WTC11 (cell line): ENCODE results near the gene B4GALT4. TPM values are rescaled to one million over a fixed set of nuclear protein-coding genes. Genes with fewer than 3 reads are reported as not detected.

Experiments
- ATAC-seq: fragments of 200-7000 bp; cut with Tn5 transposase; 2 replicates; pipeline ENCODE4 v1.10.0; 2021; ENCODE audit warnings: mild to moderate bottlenecking, moderate library complexity
- CTCF ChIA-PET: fragments of 300-600 bp; sonication (Branson Sonifier 250); formaldehyde crosslinking; loops from one replicate; lab custom pipeline; 2021; ENCODE audit warnings: antibody characterized with exemption; lab: Charles Lee
- POLR2A ChIA-PET: fragments of 350-600 bp; sonication (Branson Sonifier 250); formaldehyde crosslinking; loops from one replicate; lab custom pipeline; 2021; ENCODE audit warnings: antibody characterized with exemption; lab: Charles Lee
- DNase-seq: peaks from one replicate; pipeline ENCODE4 v3.0.0; 2021; ENCODE audit warnings: low spot score
- H3K27ac Mint-ChIP-seq: 2 replicates; pipeline ENCODE4 v1.8.0; 2021; ENCODE audit warnings: mixed read lengths
- H3K27me3 Mint-ChIP-seq: 2 replicates; pipeline ENCODE4 v1.8.0; 2021; ENCODE audit warnings: low read depth, mild to moderate bottlenecking, moderate library complexity, mixed read lengths
- H3K36me3 Mint-ChIP-seq: 2 replicates; pipeline ENCODE4 v1.8.0; 2021; ENCODE audit warnings: mixed read lengths
- H3K4me1 Mint-ChIP-seq: 2 replicates; pipeline ENCODE4 v1.8.0; 2022; ENCODE audit warnings: mixed read lengths
- H3K4me3 Mint-ChIP-seq: 2 replicates; pipeline ENCODE4 v1.8.0; 2021; ENCODE audit warnings: mild to moderate bottlenecking, moderate library complexity, mixed read lengths
- H3K9me3 Mint-ChIP-seq: 2 replicates; pipeline ENCODE4 v1.8.0; 2021; ENCODE audit warnings: mixed read lengths
- ELF4 ChIP-seq: sonication (generic); formaldehyde crosslinking; IDR thresholded peaks from 2 replicates; pipeline ENCODE4 v1.8.1; 2022; ENCODE audit warnings: low read depth, mild to moderate bottlenecking, moderate library complexity, missing genetic modification reagents
- ESRRA ChIP-seq: sonication (generic); formaldehyde crosslinking; IDR thresholded peaks from 2 replicates; pipeline ENCODE4 v1.8.1; 2022; ENCODE audit warnings: mild to moderate bottlenecking, missing genetic modification reagents, borderline replicate concordance
- HMGA2 ChIP-seq: fragments of 250-450 bp; sonication (Bioruptor Pico); IDR thresholded peaks from 2 replicates; pipeline ENCODE4 v1.4.0; 2021; ENCODE audit warnings: mild to moderate bottlenecking, moderate library complexity
- JAZF1 ChIP-seq: fragments of 250-450 bp; sonication (Bioruptor Pico); IDR thresholded peaks from 2 replicates; pipeline ENCODE4 v1.9.0; 2021; ENCODE audit warnings: moderate library complexity, mild to moderate bottlenecking, inconsistent platforms
- MXD4 ChIP-seq: fragments of 250-450 bp; sonication (Bioruptor Pico); IDR thresholded peaks from 2 replicates; pipeline ENCODE4 v1.8.0; 2021; ENCODE audit warnings: mild to moderate bottlenecking, moderate library complexity, borderline replicate concordance
- NR1H2 ChIP-seq: sonication (generic); formaldehyde crosslinking; IDR thresholded peaks from 2 replicates; pipeline ENCODE4 v1.9.0; 2021; ENCODE audit warnings: mild to moderate bottlenecking, moderate library complexity, missing genetic modification reagents
- SMAD3 ChIP-seq: sonication (generic); formaldehyde crosslinking; IDR thresholded peaks from 2 replicates; pipeline ENCODE4 v1.8.0; 2022; ENCODE audit warnings: missing genetic modification reagents, mild to moderate bottlenecking, borderline replicate concordance
- SMAD4 ChIP-seq: sonication (generic); formaldehyde crosslinking; IDR thresholded peaks from 2 replicates; pipeline ENCODE4 v1.8.0; 2022; ENCODE audit warnings: mild to moderate bottlenecking, missing genetic modification reagents
- TCF7 ChIP-seq: sonication (generic); formaldehyde crosslinking; IDR thresholded peaks from 2 replicates; pipeline ENCODE4 v1.8.0; 2022; ENCODE audit warnings: mild to moderate bottlenecking, low read depth, missing genetic modification reagents, moderate library complexity
- TEAD4 ChIP-seq: sonication (generic); formaldehyde crosslinking; IDR thresholded peaks from 2 replicates; pipeline ENCODE4 v1.8.0; 2022; ENCODE audit warnings: mild to moderate bottlenecking, missing genetic modification reagents
- TP53 ChIP-seq: sonication (generic); formaldehyde crosslinking; IDR thresholded peaks from 2 replicates; pipeline ENCODE4 v1.8.1; 2023; ENCODE audit warnings: mild to moderate bottlenecking, missing genetic modification reagents
- ZNF138 ChIP-seq: sonication (generic); formaldehyde crosslinking; conservative IDR thresholded peaks from 2 replicates; pipeline ENCODE4 v1.8.1; 2022; ENCODE audit warnings: mild to moderate bottlenecking, moderate library complexity, missing genetic modification reagents
- total RNA-seq: library from RNA; stranded (reverse); gene quantifications from 3 replicates; pipeline ENCODE4 v1.2.3, GENCODE V29; 2021
- TF ChIP-seq, protein P1 (sequence below): sonication (generic); formaldehyde crosslinking; conservative IDR thresholded peaks from 2 replicates; pipeline ENCODE4 v1.8.1; 2023; ENCODE audit warnings: mild to moderate bottlenecking, low read depth, missing genetic modification reagents, moderate library complexity
- TF ChIP-seq, protein P2 (sequence below): fragments of 250-450 bp; sonication (Bioruptor Pico); IDR thresholded peaks from 2 replicates; pipeline ENCODE4 v1.9.0; 2021; ENCODE audit warnings: moderate library complexity, mild to moderate bottlenecking, inconsistent platforms, borderline replicate concordance
- TF ChIP-seq, protein P3 (sequence below): sonication (generic); formaldehyde crosslinking; IDR thresholded peaks from 2 replicates; pipeline ENCODE4 v1.8.1; 2022; ENCODE audit warnings: mild to moderate bottlenecking, missing genetic modification reagents, moderate library complexity, borderline replicate concordance
- TF ChIP-seq, protein P4 (sequence below): sonication (generic); formaldehyde crosslinking; IDR thresholded peaks from 2 replicates; pipeline ENCODE4 v1.8.0; 2022; ENCODE audit warnings: mild to moderate bottlenecking, missing genetic modification reagents
- TF ChIP-seq, protein P5 (sequence below): sonication (generic); formaldehyde crosslinking; IDR thresholded peaks from 2 replicates; pipeline ENCODE4 v1.8.1; 2023; ENCODE audit warnings: mild to moderate bottlenecking, moderate library complexity, missing genetic modification reagents
- TF ChIP-seq, protein P6 (sequence below): sonication (generic); formaldehyde crosslinking; conservative IDR thresholded peaks from 2 replicates; pipeline ENCODE4 v1.8.1; 2022; ENCODE audit warnings: mild to moderate bottlenecking, missing genetic modification reagents
- TF ChIP-seq, protein P7 (sequence below): sonication (generic); formaldehyde crosslinking; IDR thresholded peaks from 2 replicates; pipeline ENCODE4 v1.8.0; 2022; ENCODE audit warnings: mild to moderate bottlenecking, missing genetic modification reagents
- TF ChIP-seq, protein P8 (sequence below): sonication (generic); formaldehyde crosslinking; IDR thresholded peaks from 2 replicates; pipeline ENCODE4 v1.8.1; 2022; ENCODE audit warnings: mild to moderate bottlenecking, moderate library complexity, missing genetic modification reagents

Gene B4GALT4
- total RNA-seq, 1 experiment from 2014 or later: 37.7 TPM

DNA sequence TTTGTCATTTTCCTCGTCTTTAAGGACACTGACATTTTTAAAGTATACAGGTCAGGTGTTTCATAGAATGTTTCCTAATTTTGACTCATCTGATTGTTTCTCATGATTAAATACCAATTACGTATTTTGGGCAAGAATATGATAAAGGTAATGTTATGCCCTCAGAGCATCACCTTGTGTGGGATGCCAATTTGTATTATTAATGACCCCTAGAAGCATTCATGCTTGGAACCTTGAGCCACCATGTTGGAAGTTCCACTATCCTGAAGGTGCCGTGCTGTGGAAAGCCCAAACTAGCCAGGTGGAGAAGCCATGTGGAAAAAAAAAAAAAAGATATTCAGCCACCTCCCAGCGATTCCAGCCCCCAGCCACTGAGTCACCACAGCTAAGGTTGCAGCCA is 19.1 kb upstream of the B4GALT4 start:
- DNase-seq (no peak), ATAC-seq (no peak)
- peaks cover 56% of the 10 kb centered on the region for H3K4me1 Mint-ChIP-seq
- H3K9me3 Mint-ChIP-seq: no peaks in the 10 kb centered on the region
- H3K27me3 Mint-ChIP-seq: no peaks in the 10 kb centered on the region
- TF ChIP-seq, protein P1, sequence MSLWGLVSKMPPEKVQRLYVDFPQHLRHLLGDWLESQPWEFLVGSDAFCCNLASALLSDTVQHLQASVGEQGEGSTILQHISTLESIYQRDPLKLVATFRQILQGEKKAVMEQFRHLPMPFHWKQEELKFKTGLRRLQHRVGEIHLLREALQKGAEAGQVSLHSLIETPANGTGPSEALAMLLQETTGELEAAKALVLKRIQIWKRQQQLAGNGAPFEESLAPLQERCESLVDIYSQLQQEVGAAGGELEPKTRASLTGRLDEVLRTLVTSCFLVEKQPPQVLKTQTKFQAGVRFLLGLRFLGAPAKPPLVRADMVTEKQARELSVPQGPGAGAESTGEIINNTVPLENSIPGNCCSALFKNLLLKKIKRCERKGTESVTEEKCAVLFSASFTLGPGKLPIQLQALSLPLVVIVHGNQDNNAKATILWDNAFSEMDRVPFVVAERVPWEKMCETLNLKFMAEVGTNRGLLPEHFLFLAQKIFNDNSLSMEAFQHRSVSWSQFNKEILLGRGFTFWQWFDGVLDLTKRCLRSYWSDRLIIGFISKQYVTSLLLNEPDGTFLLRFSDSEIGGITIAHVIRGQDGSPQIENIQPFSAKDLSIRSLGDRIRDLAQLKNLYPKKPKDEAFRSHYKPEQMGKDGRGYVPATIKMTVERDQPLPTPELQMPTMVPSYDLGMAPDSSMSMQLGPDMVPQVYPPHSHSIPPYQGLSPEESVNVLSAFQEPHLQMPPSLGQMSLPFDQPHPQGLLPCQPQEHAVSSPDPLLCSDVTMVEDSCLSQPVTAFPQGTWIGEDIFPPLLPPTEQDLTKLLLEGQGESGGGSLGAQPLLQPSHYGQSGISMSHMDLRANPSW (CRISPR knock-in tag): no peak
- H3K36me3 Mint-ChIP-seq: no peaks in the 10 kb centered on the region; the same call in 1 of the 2 replicates
- no peak overlapping the region for H3K27ac Mint-ChIP-seq
- ChIA-PET CTCF (interaction anchor here (0.8 kb wide), 1 partner anchor 129 kb away, joined by 3 read pairs; no protein-coding TSS in a partner anchor), POLR2A (interaction anchor here (0.5 kb wide), 1 partner anchor 136 kb away, joined by 3 read pairs; no protein-coding TSS in a partner anchor)
- H3K4me3 Mint-ChIP-seq: no peak overlapping the region

DNA sequence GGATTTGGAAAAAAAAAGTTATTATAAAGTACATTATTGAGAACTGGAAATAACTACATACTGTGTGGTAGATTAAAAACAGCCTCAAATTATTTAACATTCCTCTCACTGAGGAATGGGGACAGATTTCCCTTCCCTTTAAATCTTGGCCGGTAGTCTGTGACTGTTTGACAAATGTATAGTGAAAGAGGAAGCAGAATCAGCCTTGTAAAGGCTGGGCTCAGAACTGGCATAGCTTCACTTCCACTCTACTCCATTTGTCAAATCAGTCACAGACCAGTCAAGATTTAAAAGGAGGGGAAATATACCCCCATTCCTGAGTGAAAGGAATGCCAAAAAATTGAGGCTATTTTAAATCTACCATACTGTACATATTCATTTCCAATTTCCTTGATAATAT is 18.2 kb upstream of the B4GALT4 start:
- ATAC-seq (no peak), DNase-seq (no peak)
- CTCF ChIA-PET: interaction anchor here (2.6 kb wide), 1 partner anchor 18 kb away, joined by 12 read pairs; the partner anchor contains the start of gene B4GALT4
- Mint-ChIP-seq H3K36me3 (no peaks in the 10 kb centered on the region; the same call in 1 of the 2 replicates), H3K4me3 (no peak overlapping the region), H3K9me3 (no peaks in the 10 kb centered on the region), H3K27me3 (no peaks in the 10 kb centered on the region), H3K27ac (no peak overlapping the region), H3K4me1 (peaks cover 62% of the 10 kb centered on the region)
- POLR2A ChIA-PET: no interaction called here
- TF ChIP-seq, protein P2, sequence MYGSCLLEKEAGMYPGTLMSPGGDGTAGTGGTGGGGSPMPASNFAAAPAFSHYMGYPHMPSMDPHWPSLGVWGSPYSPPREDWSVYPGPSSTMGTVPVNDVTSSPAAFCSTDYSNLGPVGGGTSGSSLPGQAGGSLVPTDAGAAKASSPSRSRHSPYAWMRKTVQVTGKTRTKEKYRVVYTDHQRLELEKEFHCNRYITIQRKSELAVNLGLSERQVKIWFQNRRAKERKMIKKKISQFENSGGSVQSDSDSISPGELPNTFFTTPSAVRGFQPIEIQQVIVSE (CRISPR knock-in tag): no peak
- TF ChIP-seq SMAD4 (CRISPR knock-in tag) (no peak), MXD4 (CRISPR knock-in tag) (no peak), JAZF1 (CRISPR knock-in tag) (no peak), SMAD3 (no peak)
- TF ChIP-seq, protein P3, sequence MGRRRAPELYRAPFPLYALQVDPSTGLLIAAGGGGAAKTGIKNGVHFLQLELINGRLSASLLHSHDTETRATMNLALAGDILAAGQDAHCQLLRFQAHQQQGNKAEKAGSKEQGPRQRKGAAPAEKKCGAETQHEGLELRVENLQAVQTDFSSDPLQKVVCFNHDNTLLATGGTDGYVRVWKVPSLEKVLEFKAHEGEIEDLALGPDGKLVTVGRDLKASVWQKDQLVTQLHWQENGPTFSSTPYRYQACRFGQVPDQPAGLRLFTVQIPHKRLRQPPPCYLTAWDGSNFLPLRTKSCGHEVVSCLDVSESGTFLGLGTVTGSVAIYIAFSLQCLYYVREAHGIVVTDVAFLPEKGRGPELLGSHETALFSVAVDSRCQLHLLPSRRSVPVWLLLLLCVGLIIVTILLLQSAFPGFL (CRISPR knock-in tag): no peak
- TF ChIP-seq, protein P4, sequence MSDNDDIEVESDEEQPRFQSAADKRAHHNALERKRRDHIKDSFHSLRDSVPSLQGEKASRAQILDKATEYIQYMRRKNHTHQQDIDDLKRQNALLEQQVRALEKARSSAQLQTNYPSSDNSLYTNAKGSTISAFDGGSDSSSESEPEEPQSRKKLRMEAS: no peak
- TF ChIP-seq, protein P5, sequence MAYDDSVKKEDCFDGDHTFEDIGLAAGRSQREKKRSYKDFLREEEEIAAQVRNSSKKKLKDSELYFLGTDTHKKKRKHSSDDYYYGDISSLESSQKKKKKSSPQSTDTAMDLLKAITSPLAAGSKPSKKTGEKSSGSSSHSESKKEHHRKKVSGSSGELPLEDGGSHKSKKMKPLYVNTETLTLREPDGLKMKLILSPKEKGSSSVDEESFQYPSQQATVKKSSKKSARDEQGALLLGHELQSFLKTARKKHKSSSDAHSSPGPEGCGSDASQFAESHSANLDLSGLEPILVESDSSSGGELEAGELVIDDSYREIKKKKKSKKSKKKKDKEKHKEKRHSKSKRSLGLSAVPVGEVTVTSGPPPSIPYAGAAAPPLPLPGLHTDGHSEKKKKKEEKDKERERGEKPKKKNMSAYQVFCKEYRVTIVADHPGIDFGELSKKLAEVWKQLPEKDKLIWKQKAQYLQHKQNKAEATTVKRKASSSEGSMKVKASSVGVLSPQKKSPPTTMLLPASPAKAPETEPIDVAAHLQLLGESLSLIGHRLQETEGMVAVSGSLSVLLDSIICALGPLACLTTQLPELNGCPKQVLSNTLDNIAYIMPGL: no peak
- TF ChIP-seq, protein P6, sequence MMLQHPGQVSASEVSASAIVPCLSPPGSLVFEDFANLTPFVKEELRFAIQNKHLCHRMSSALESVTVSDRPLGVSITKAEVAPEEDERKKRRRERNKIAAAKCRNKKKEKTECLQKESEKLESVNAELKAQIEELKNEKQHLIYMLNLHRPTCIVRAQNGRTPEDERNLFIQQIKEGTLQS (CRISPR knock-in tag): no peak

DNA sequence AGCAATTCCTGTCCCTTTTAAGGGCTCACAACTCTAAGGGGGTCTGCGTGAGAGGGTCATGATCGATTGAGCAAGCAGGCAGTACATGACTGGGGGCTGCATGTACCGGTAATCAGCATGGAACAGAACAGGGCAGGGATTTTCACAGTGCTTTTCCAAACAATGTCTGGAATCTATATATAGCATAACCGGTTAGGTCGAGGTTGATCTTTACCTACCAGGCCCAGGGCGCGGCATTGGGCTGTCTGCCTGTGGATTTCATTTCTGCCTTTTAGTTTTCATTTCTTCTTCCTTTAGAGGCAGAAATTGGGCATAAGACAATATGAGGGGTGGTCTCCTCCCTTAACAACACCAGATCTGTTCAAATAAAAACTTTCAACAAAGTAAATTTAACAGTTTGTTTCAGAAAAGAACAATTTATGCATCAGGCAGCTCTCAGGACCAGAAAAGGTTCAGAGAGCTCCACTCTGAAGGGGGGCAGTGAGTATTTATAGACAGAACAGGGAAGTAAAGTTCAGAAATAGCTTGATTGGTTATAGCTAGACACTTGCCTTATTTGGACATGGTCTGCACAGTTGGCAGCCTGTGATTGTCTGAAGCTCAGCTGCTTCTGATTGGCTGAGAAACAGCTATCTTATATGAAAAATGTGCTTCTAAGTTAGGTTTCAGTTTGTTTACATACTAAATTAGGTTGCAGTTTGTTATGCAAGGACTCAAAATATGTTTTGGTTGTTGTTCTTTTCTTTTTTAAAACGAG is 17.2 kb upstream of the B4GALT4 start:
- peak overlapping the region; percentile 75 for H3K27ac Mint-ChIP-seq
- ChIA-PET CTCF (interaction anchor here (0.8 to 2.6 kb wide), 4 partner anchors 9 to 131 kb away, joined by 3 to 12 read pairs (median 4); partner anchors contain the start of gene B4GALT4), POLR2A (no interaction called here)
- no peak overlapping the region for H3K4me3 Mint-ChIP-seq
- TF ChIP-seq ELF4 (no peak), TP53 (CRISPR knock-in tag) (no peak), TCF7 (CRISPR knock-in tag) (no peak), HMGA2 (CRISPR knock-in tag) (no peak), NR1H2 (CRISPR knock-in tag) (no peak), ZNF138 (CRISPR knock-in tag) (no peak), TEAD4 (CRISPR knock-in tag) (no peak), ESRRA (CRISPR knock-in tag) (no peak)
- TF ChIP-seq, protein P7, sequence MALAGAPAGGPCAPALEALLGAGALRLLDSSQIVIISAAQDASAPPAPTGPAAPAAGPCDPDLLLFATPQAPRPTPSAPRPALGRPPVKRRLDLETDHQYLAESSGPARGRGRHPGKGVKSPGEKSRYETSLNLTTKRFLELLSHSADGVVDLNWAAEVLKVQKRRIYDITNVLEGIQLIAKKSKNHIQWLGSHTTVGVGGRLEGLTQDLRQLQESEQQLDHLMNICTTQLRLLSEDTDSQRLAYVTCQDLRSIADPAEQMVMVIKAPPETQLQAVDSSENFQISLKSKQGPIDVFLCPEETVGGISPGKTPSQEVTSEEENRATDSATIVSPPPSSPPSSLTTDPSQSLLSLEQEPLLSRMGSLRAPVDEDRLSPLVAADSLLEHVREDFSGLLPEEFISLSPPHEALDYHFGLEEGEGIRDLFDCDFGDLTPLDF (CRISPR knock-in tag): no peak
- TF ChIP-seq, protein P8, sequence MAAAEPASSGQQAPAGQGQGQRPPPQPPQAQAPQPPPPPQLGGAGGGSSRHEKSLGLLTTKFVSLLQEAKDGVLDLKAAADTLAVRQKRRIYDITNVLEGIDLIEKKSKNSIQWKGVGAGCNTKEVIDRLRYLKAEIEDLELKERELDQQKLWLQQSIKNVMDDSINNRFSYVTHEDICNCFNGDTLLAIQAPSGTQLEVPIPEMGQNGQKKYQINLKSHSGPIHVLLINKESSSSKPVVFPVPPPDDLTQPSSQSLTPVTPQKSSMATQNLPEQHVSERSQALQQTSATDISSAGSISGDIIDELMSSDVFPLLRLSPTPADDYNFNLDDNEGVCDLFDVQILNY (CRISPR knock-in tag): no peak
- H3K36me3 Mint-ChIP-seq: no peaks in the 10 kb centered on the region; the same call in 1 of the 2 replicates
- H3K27me3 Mint-ChIP-seq: no peaks in the 10 kb centered on the region
- peaks cover 7% of the 10 kb centered on the region for H3K9me3 Mint-ChIP-seq
- peaks cover 62% of the 10 kb centered on the region for H3K4me1 Mint-ChIP-seq
- no peak for ATAC-seq
- no peak for DNase-seq
